ENCODE results near the gene AKT1S1. TPM values are rescaled to one million over a fixed set of nuclear protein-coding genes. Genes with fewer than 3 reads are reported as not detected.

AKT1S1 gene
- total RNA-seq, 4 donors from 2014 or later, result 17.2 to 30.5 (median 23.3) TPM

GRCh38 chr19:49874503-49875157 is 2.5 kb downstream of the AKT1S1 start:
- Histone ChIP-seq H3K4me1 (peaks cover 6 to 38% (median 10%) of the 10 kb centered on the region in 4 donors), H3K27ac (no peak overlapping the region), H3K27me3 (no peaks in the 10 kb centered on the region), H3K36me3 (peaks cover 0 to 25% (median 0%) of the 10 kb centered on the region in 3 donors), H3K9me3 (no peaks in the 10 kb centered on the region), H3K4me3 (no peak overlapping the region)
- DNase-seq, result no peak
- TF ChIP-seq POLR2A (IDR thresholded peaks at IDR 0.05) (no peak), CTCF (IDR thresholded peaks at IDR 0.05) (no peak)

- no peak overlapping the region for H3K4me3 ChIP-seq
These were observed 3.3 kb downstream of the AKT1S1 start for GRCh38 chr19:49873834-49874233.

GRCh38 chr19:49873129-49873521 is 4.0 kb downstream of the AKT1S1 start:
- no peaks in the 10 kb centered on the region for H3K9me3 ChIP-seq
- peaks cover 0 to 15% (median 0%) of the 10 kb centered on the region in 3 donors for H3K36me3 ChIP-seq

More at GRCh38 chr19:49873834-49874233, 3.3 kb downstream of the AKT1S1 start:
- TF ChIP-seq POLR2A (IDR thresholded peaks at IDR 0.05), result no peak
- no peak for TF ChIP-seq CTCF (IDR thresholded peaks at IDR 0.05)
- Histone ChIP-seq H3K4me1 (peaks cover 6 to 38% (median 12%) of the 10 kb centered on the region in 4 donors), H3K36me3 (peaks cover 0 to 17% (median 0%) of the 10 kb centered on the region in 3 donors), H3K27me3 (no peaks in the 10 kb centered on the region), H3K27ac (no peak overlapping the region), H3K9me3 (no peaks in the 10 kb centered on the region)
- no peak for DNase-seq

GRCh38 chr19:49872245-49873128 is 4.7 kb downstream of the AKT1S1 start:
- Histone ChIP-seq H3K4me1 (peaks cover 6 to 41% (median 14%) of the 10 kb centered on the region in 4 donors), H3K9me3 (no peaks in the 10 kb centered on the region), H3K36me3 (peaks cover 0 to 15% (median 0%) of the 10 kb centered on the region in 3 donors), H3K27me3 (no peaks in the 10 kb centered on the region), H3K4me3 (no peak overlapping the region), H3K27ac (no peak overlapping the region)
- TF ChIP-seq CTCF (IDR thresholded peaks at IDR 0.05) (no peak), POLR2A (IDR thresholded peaks at IDR 0.05) (no peak)
- no peak for DNase-seq

More at GRCh38 chr19:49873129-49873521, 4.0 kb downstream of the AKT1S1 start:
- no peak overlapping the region for H3K4me3 ChIP-seq
- peaks cover 6 to 38% (median 14%) of the 10 kb centered on the region in 4 donors for H3K4me1 ChIP-seq
- H3K27me3 ChIP-seq, result no peaks in the 10 kb centered on the region
- H3K27ac ChIP-seq, result no peak overlapping the region
- TF ChIP-seq POLR2A (IDR thresholded peaks at IDR 0.05) (no peak), CTCF (IDR thresholded peaks at IDR 0.05) (no peak)
- no peak for DNase-seq

GRCh38 chr19:49871349-49871985 is 5.7 kb downstream of the AKT1S1 start:
- no peak for DNase-seq
- Histone ChIP-seq H3K9me3 (no peaks in the 10 kb centered on the region), H3K27ac (no peak overlapping the region), H3K4me3 (no peak overlapping the region), H3K36me3 (peaks cover 0 to 15% (median 0%) of the 10 kb centered on the region in 3 donors), H3K27me3 (no peaks in the 10 kb centered on the region), H3K4me1 (peaks cover 6 to 43% (median 16%) of the 10 kb centered on the region in 4 donors)
- no peak for TF ChIP-seq CTCF (IDR thresholded peaks at IDR 0.05)
- no peak for TF ChIP-seq POLR2A (IDR thresholded peaks at IDR 0.05)
